GM19463 (cell line): ENCODE measurements around the gene FBXO30.
A peak's percentile ranks its signal among the peaks of the same experiment; 100 is the strongest.

Experiments
- ATAC-seq: cut with Tn5 transposase; IDR thresholded peaks from one replicate; pipeline ENCODE4 v1.9.1; 2021; ENCODE audit warnings: mild to moderate bottlenecking, moderate library complexity; ENCODE audit not compliant: unreplicated experiment

FBXO30 gene, protein sequence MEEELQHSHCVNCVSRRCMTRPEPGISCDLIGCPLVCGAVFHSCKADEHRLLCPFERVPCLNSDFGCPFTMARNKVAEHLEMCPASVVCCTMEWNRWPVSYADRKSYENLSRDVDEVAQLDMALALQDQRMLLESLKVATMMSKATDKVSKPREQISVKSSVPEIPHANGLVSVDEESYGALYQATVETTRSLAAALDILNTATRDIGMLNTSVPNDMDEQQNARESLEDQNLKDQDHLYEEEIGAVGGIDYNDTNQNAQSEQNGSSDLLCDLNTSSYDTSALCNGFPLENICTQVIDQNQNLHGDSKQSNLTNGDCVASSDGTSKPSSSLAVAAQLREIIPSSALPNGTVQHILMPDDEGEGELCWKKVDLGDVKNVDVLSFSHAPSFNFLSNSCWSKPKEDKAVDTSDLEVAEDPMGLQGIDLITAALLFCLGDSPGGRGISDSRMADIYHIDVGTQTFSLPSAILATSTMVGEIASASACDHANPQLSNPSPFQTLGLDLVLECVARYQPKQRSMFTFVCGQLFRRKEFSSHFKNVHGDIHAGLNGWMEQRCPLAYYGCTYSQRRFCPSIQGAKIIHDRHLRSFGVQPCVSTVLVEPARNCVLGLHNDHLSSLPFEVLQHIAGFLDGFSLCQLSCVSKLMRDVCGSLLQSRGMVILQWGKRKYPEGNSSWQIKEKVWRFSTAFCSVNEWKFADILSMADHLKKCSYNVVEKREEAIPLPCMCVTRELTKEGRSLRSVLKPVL

DNA sequence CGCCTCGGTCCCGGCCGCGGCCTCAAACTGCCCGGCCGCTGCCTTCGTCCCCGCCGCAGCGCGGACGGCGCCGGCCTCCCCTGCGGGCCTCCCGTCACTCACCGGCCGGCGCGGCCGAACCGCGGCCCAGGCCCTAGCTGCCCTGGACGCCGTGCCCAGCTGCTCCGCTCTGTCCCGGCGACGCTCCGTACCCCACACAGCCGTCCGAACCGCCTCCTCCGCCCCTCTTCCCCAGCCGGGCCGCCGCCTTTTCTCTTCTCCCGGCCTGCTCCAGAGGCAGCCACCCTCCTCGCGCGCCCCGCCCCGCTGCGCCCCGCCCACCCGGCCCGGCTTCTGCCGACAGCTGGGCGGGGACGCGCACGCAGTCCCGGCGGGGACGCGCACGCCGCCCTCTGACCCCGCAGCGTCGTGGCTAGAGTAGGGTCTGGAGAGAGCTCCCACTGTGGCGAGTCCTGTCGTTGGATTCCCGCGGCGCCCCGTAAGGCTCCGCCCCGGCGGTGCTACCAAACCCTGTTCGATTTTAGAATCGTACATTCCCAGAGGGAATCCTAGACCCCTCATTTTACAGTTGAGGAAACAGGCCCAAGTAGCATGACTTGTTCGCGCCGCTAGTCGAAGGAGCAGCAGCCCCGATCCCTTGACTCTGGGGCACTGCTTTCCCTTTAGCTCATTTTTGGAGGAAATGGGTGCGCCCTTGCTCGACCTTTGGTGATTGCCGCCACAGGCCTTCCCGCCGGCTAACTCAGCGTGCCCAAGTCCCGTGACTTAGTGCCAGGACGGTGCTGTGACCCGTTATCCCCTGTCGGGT is at the start of gene FBXO30:
Gene FBXO30, minus strand, starts transcription at position 295 of the 808 bp plus-strand sequence. CDS start 8,390 bp downstream, outside the sequence.
- ATAC-seq = peak; percentile 69

DNA sequence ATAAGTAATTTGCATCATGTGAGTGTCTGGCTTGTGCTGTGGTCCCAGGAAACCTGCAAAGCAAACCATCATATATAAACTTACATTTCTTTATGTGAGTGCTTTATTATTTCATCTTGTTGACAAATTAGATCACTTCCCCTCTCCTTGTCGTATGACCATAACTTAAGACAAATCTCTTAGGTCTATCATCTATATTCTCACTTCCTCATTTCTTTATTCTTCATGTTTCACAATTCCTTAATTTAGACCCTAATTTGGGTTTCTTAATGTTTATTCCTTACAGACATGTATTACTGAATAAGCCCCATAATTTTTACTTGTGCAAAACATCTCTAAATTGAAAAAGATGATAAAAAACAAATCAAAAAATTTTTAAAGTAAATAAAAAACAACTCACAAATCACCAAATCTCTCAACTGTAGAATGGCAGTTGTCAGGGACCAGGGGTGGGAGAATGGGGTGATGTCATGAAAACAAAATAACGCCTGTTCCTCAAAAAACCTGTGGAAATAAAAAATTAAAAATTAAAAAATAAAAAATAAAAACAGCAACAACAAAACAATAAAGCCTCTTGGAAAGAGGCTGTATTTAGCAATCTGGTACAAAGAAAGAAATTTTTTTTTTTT is 49.5 kb upstream of the FBXO30 start:
- peak; percentile 32 for ATAC-seq

DNA sequence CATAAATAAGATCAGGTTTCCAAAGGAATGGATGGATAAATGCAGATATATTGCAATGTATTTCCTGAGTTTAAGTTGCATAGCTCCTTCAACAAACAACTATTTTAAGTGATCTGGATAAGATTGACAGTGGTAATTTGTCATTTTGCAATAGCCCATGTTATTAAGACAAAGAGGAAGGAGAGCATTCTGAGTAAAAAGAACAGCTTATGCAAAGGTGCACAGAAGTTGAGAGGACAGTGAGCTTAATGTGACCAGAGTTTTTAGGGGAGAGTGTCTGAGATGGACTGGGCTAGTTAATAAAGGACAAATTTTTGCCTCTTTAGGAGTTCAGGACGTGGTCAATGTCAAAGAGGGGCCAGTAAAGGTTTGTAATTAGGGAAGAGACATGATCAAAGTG is 48.8 kb upstream of the FBXO30 start:
- ATAC-seq = no peak

GRCh38 chr6:145860562-145860961 is 46.0 kb upstream of the FBXO30 start:
- no peak for ATAC-seq

GRCh38 chr6:145850671-145851070 is 36.1 kb upstream of the FBXO30 start:
- ATAC-seq = no peak

GRCh38 chr6:145848541-145848940 is 33.9 kb upstream of the FBXO30 start:
- no peak for ATAC-seq

DNA sequence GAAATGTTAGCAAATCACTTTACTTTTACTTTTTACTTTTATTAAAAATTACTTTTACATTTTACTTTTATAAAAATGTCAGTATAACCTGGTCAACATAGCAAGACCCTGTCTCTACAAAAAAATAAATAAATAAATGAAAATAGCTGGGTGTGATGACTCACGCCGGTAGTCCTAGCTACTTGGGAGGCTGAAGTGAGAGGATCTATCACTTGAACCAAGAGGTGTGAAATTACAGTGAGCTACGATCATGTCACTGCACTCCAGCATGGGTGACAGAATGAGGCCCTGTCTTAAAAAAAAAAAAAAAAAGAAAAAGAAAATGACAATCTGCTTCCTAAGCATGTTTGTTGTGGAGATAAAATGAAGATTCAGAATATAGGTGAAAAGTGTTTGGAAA is 31.0 kb upstream of the FBXO30 start:
- ATAC-seq = no peak

DNA sequence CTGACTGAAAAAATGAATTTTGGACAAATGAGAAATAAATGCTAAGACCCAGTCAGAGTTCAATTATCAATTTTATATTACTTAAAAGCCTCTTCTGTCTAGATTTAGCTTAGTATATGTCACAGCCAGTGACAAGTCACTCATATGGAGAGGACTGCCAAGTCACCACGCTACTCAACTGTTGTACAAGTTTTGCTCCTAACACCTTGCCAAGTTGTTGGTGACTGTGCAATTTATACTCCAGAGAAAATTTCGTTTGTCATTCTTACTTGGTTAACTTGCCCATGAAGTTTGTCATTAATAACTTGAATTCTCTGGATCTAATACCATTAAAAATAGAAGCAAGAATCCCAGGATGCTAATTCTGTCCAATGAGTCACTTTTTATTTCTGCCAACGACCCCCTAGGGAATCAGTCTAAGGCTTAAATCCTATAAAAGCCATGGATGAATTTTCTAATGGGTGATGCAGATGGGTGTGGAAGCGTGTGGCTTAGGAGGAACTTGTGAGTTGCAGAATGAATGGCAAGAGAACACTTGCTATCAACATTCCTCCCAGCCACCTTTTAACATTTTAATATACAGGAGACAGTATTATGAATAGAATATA is 30.4 kb upstream of the FBXO30 start:
- no peak for ATAC-seq

- ATAC-seq = no peak
These were observed 28.3 kb upstream of the FBXO30 start for GRCh38 chr6:145842693-145843546.

DNA sequence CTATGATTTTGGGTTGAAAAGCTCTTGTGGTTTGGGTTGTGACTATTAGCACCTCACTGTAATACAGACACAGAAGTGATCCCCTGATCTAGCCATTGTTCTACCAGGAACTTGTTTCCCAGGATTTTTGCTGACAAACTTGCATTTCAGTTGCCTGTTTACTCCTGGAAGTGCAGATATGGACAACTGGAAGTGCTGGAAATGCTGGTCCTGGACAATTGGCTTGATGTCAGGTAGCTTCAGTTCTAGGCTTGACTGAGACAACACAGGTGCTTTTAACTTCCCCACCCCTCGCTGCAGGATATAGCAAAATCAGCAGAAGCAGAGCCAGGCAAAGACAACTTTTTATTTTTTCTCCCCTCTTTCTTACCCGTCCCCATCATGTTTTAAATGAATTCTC is 27.1 kb upstream of the FBXO30 start:
- no peak for ATAC-seq

- no peak for ATAC-seq
These were observed 25.1 kb upstream of the FBXO30 start for GRCh38 chr6:145839653-145840052.

DNA sequence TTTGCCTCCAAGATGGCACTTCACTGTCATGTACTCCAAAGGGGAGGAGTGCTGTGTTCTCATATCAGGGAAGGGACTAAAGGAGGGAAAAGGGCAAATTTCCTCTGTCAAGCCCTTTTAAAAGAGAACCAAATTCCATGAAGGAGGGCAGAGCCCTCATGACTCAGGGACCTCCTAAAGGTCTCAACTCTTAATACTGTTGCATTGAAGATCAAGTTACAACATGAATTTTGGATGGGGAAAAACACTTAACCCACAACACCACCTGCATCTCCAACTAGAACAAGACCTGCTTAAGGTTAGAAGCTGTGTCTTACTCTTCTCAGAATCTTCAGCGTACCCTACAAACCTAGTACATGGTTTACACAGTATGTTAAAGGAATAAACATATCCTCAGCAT is 23.7 kb upstream of the FBXO30 start:
- no peak for ATAC-seq

DNA sequence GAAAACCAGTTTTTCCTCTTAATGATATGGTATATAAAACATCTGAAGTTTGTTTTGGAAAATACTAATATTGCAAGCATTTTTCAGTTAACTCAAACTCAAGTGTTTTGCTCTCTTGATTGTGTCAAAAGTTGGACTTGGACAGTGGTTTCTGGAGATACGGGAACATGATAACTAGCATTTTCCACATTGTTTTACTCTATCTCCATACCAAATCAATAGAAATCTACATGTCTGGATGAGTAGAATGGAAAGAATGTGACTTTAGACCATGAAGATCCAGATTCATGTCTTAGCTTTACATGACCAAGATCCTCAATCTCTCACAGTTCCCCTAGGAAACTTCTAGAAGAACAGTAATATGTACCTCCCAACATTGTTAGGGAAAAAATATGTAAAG is 22.2 kb upstream of the FBXO30 start:
- no peak for ATAC-seq

- no peak for ATAC-seq
These were observed 21.6 kb upstream of the FBXO30 start for GRCh38 chr6:145836170-145836569.

DNA sequence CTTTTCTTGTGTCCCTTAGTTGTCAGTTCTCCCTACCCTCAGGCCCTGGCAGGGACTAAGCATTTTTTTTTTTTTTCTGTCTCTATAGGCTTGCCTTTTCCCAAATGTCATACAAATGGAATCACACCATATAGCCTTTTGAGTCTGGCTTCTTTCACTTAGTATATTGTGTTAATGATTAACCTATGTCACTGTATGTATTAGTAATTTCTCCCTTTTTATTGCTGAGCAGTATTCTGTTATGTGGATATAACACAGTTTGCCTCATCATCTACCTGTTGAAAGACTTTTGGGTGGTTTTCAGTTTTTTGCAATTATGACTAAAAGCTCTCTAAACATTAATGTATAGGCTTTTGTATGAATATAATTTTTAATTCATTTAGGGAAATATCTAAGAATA is 16.0 kb upstream of the FBXO30 start:
- ATAC-seq = peak; percentile 60

- ATAC-seq = no peak
These were observed 15.4 kb upstream of the FBXO30 start for GRCh38 chr6:145829950-145830349.

GRCh38 chr6:145829102-145829501 is 14.5 kb upstream of the FBXO30 start:
- ATAC-seq = no peak

DNA sequence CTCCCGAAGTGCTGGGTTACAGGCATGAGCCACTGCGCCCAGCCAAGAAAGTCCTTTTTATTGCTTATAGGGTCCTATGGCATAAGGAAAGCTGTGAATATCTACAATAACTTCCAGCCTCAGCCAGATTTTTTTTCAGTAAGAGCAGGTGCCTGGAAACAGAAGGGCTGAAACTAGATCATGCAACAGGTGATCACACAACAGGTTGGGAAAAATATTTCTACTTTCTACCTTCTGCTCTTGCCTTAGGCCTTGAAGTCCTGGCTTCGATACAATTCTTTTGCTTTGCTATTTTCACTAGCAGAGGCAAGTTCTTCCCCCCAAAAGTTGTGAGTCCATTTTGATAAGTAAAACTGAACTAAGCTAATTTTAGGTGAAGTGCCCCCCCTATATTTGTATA is 9.7 kb upstream of the FBXO30 start:
- ATAC-seq = no peak

DNA sequence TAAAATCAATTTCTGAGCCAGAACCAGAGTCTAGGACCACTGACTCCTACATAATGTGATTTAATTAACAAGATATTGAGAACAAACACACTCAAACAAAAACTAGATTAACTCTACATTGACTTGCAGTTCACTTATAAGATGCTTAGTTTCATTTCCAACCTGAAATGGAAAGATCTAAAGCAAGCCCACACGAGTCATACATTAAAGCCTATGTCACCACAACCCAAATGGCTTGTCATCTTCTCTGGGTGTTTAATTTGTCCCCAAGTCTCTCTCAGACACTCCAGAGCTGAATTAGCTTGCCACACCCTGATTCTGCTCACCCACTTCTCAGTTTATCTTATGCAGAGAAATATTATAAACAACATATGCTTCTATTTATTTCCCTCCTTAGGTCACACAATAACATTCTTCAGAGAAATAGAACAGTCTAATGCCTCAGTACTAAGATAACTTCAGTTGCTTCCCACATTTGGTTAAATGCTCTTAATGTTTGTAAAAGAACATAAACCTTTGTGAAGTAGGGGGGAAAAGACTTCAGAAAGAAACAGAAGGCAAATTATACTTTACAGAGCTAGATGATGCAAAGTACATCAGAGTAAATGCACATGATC is 8.8 kb upstream of the FBXO30 start:
- peak; percentile 53 for ATAC-seq
